Panc1 (cell line): Measurements from ENCODE around the gene UIMC1. TPM values are rescaled to one million over a fixed set of nuclear protein-coding genes. Genes with fewer than 3 reads are reported as not detected.
A peak's percentile ranks its signal among the peaks of the same experiment; 100 is the strongest.

Experiments
- ATAC-seq: fragments of 200-7000 bp; cut with Tn5 transposase; 2 replicates; pipeline ENCODE4 v1.9.1; 2020; ENCODE audit warnings: mild to moderate bottlenecking, moderate library complexity
- BruUV-seq: library from RNA; stranded (reverse); fragments of 400-500 nt; replicated peaks from 2 replicates; lab custom pipeline; 2021; lab: Mats Ljungman, UMichigan
- CTCF ChIA-PET: fragments of 300-600 bp; sonication (Branson Sonifier 250); formaldehyde crosslinking; loops from one replicate; lab custom pipeline; 2022; ENCODE audit warnings: antibody characterized with exemption; lab: Charles Lee
- POLR2A ChIA-PET: fragments of 300-600 bp; sonication (Branson Sonifier 250); formaldehyde crosslinking; loops from one replicate; lab custom pipeline; 2022; ENCODE audit warnings: antibody characterized with exemption; lab: Charles Lee
- DNase-seq: peaks from one replicate; pipeline ENCODE4 v3.0.0-alpha.2; 2010; ENCODE audit warnings: low read depth, low spot score
- H3K27ac ChIP-seq: 2 replicates; pipeline ENCODE4 v1.5.1; 2011; ENCODE audit warnings: mild to moderate bottlenecking, low read length, inconsistent platforms
- H3K27me3 ChIP-seq: fragments of 200-500 bp; sonication (Bioruptor generic); 2 replicates; pipeline ENCODE4 v1.6.0; 2014; ENCODE audit warnings: low read length, inconsistent platforms; ENCODE audit not compliant: control insufficient read depth, insufficient read depth
- H3K36me3 ChIP-seq: fragments of 200-500 bp; sonication (Bioruptor generic); 2 replicates; pipeline ENCODE4 v1.5.1; 2014; ENCODE audit warnings: inconsistent platforms, mild to moderate bottlenecking, low read length, moderate library complexity; ENCODE audit not compliant: control insufficient read depth, insufficient read depth
- H3K4me1 ChIP-seq: 2 replicates; pipeline ENCODE4 v1.5.1; 2011; ENCODE audit warnings: inconsistent platforms, mild to moderate bottlenecking, low read length, moderate library complexity; ENCODE audit not compliant: control insufficient read depth, insufficient read depth
- H3K4me3 ChIP-seq, 2 experiments: 2 replicates each; pipeline ENCODE4 v1.5.1; 2011 to 2012; ENCODE audit warnings: low read depth in 2 of 2, low read length in 2 of 2, mild to moderate bottlenecking in 2 of 2, inconsistent platforms in 1 of 2, moderate library complexity in 1 of 2
- H3K9me3 ChIP-seq: fragments of 200-500 bp; sonication (Bioruptor generic); 2 replicates; pipeline ENCODE4 v1.5.1; 2014; ENCODE audit warnings: low read depth, mild to moderate bottlenecking, inconsistent platforms, low read length, moderate library complexity; ENCODE audit not compliant: control insufficient read depth, insufficient read depth
- CTCF ChIP-seq: fragments of 450-650 bp; IDR thresholded peaks from 2 replicates; pipeline ENCODE4 v1.5.1; 2017; ENCODE audit warnings: mild to moderate bottlenecking
- POLR2AphosphoS5 ChIP-seq: IDR thresholded peaks from 2 replicates; pipeline ENCODE4 v1.6.1; 2012; ENCODE audit warnings: mild to moderate bottlenecking, low read depth, low read length, moderate library complexity
- REST ChIP-seq, 2 experiments: IDR thresholded peaks; 2 replicates each; pipeline ENCODE4 v1.6.1; 2011 to 2012; ENCODE audit warnings: low read depth in 2 of 2, control low read depth in 1 of 2, low read length in 1 of 2, mild to moderate bottlenecking in 1 of 2, moderate library complexity in 1 of 2; ENCODE audit not compliant: insufficient read depth in 1 of 2
- SIN3A ChIP-seq: IDR thresholded peaks from 2 replicates; pipeline ENCODE4 v1.6.1; 2012; ENCODE audit warnings: low read depth, mild to moderate bottlenecking, low read length, moderate library complexity, borderline replicate concordance; ENCODE audit not compliant: insufficient read depth
- TCF7L2 ChIP-seq: IDR thresholded peaks from 2 replicates; pipeline ENCODE4 v1.6.1; 2011; ENCODE audit warnings: mild to moderate bottlenecking, low read depth, low read length, inconsistent platforms
- in situ Hi-C: cut with HindIII; loops from 2 replicates; pipeline ENCODE4 v1.10.0; 2016; ENCODE audit warnings: low sequenced_read_pairs, low pct_unique_long_range_greater_than_20kb
- intact Hi-C: fragments of 100-400 bp; cut with micrococcal nuclease; formaldehyde crosslinking; loops from one replicate; pipeline ENCODE4 v1.10.0; 2022; ENCODE audit not compliant: unreplicated experiment
- total RNA-seq: library from RNA; stranded (reverse); gene quantifications from one replicate; pipeline ENCODE4 v1.2.1, GENCODE V29; 2021; ENCODE audit not compliant: unreplicated experiment

Gene UIMC1
- total RNA-seq, 1 experiment from 2014 or later = 37.1 TPM

- H3K36me3 ChIP-seq = no peaks in the 10 kb centered on the region
- no peaks in the 10 kb centered on the region for H3K27me3 ChIP-seq
- CTCF ChIA-PET = interaction anchor here (0.6 to 0.7 kb wide), 2 partner anchors 45 to 138 kb away, joined by 3 to 7 read pairs; no protein-coding TSS in a partner anchor
- ATAC-seq = peak; percentile 79
- H3K9me3 ChIP-seq = no peaks in the 10 kb centered on the region
- BruUV-seq = no TSS peak
- peaks cover 14% of the 10 kb centered on the region for H3K4me1 ChIP-seq
- peak overlapping the region; percentile 80 for H3K27ac ChIP-seq
- in situ Hi-C loops = no loop called here
- peak overlapping the region; percentile 85 to 86 for H3K4me3 ChIP-seq
- intact Hi-C loops = no loop called here
- TF ChIP-seq POLR2AphosphoS5 (no peak), CTCF (peak; percentile 75)
- POLR2A ChIA-PET = interaction anchor here (0.5 kb wide), 1 partner anchor 12 kb away, joined by 11 read pairs; no protein-coding TSS in a partner anchor
- no peak for DNase-seq
These were observed 837 bp downstream of the UIMC1 start for GRCh38 chr5:177005619-177006264.

GRCh38 chr5:177004961-177005360 is 1.6 kb downstream of the UIMC1 start:
- POLR2A ChIA-PET = interaction anchor here (0.5 kb wide), 1 partner anchor 13 kb away, joined by 11 read pairs; no protein-coding TSS in a partner anchor
- H3K4me1 ChIP-seq = peaks cover 14% of the 10 kb centered on the region
- in situ Hi-C loops (no loop called here), intact Hi-C loops (no loop called here)
- TF ChIP-seq POLR2AphosphoS5 (no peak), TCF7L2 (no peak), REST (IDR thresholded peaks at IDR 0.05; ENCODE audit: insufficient read depth in 1 of 2, low read depth in 2 of 2, low read length in 1 of 2) (no peak), SIN3A (no peak), CTCF (no peak)
- no peaks in the 10 kb centered on the region for H3K36me3 ChIP-seq
- peak overlapping the region; percentile 80 for H3K27ac ChIP-seq
- no peaks in the 10 kb centered on the region for H3K27me3 ChIP-seq
- ATAC-seq (no peak), DNase-seq (no peak)
- CTCF ChIA-PET = interaction anchor here (0.6 kb wide), 1 partner anchor 137 kb away, joined by 7 read pairs; no protein-coding TSS in a partner anchor
- peak overlapping the region; percentile 85 to 86 for H3K4me3 ChIP-seq
- H3K9me3 ChIP-seq = no peaks in the 10 kb centered on the region
- no TSS peak for BruUV-seq
